H1 (cell line): ENCODE results near the gene JADE3. TPM values are rescaled to one million over a fixed set of nuclear protein-coding genes. Genes with fewer than 3 reads are reported as not detected.

Experiments
- CTCF ChIA-PET: fragments of 300-600 bp; sonication (Branson Sonifier 250); formaldehyde crosslinking; loops from one replicate; lab custom pipeline; 2021; ENCODE audit not compliant: partially characterized antibody; lab: Charles Lee
- POLR2A ChIA-PET: fragments of 300-600 bp; sonication (Branson Sonifier 250); formaldehyde crosslinking; loops from one replicate; lab custom pipeline; 2021; ENCODE audit warnings: inconsistent platforms; ENCODE audit not compliant: partially characterized antibody; lab: Charles Lee
- DNase-seq, 2 experiments: peaks; one replicate each; pipeline versions ENCODE4 v3.0.0 to v3.0.0-alpha.2; 2010 to 2022; ENCODE audit warnings: low spot score in 2 of 2, low read depth in 1 of 2, mixed read lengths in 1 of 2
- FAIRE-seq: peaks from 2 replicates; lab custom pipeline; 2011; peaks lifted over from hg19 to GRCh38; lab: Jason Lieb, UNC
- H2AFZ ChIP-seq: 2 replicates; pipeline ENCODE4 v1.8.1; 2012; ENCODE audit warnings: low read length, inconsistent platforms
- H2AK5ac ChIP-seq: 2 replicates; pipeline ENCODE4 v1.6.1; 2013; ENCODE audit warnings: low read depth, low read length
- H2BK120ac ChIP-seq: replicated peaks from 2 replicates; pipeline ENCODE3; 2013; ENCODE audit warnings: low read depth, low read length, inconsistent platforms
- H2BK12ac ChIP-seq: 2 replicates; pipeline ENCODE4 v1.6.1; 2013; ENCODE audit warnings: low read depth, low read length
- H2BK15ac ChIP-seq: 2 replicates; pipeline ENCODE4 v1.6.1; 2013; ENCODE audit warnings: low read length
- H2BK20ac ChIP-seq: 2 replicates; pipeline ENCODE4 v1.6.1; 2013; ENCODE audit warnings: low read length
- H2BK5ac ChIP-seq: 2 replicates; pipeline ENCODE4 v1.6.1; 2013; ENCODE audit warnings: low read depth, low read length
- H3K14ac ChIP-seq: 2 replicates; pipeline ENCODE4 v1.6.1; 2013; ENCODE audit warnings: inconsistent platforms; ENCODE audit not compliant: insufficient read length
- H3K18ac ChIP-seq: 2 replicates; pipeline ENCODE4 v1.6.1; 2013; ENCODE audit warnings: low read length; ENCODE audit errors: extremely low read depth
- H3K23ac ChIP-seq: 2 replicates; pipeline ENCODE4 v1.6.1; 2013; ENCODE audit warnings: inconsistent platforms; ENCODE audit not compliant: insufficient read length
- H3K23me2 ChIP-seq: 2 replicates; pipeline ENCODE4 v1.6.1; 2013; ENCODE audit warnings: low read depth, low read length
- H3K27ac ChIP-seq: 2 replicates; pipeline ENCODE4 v1.6.1; 2011; ENCODE audit warnings: low read depth, low read length, inconsistent platforms
- H3K27me3 ChIP-seq, 4 experiments: replicated peaks in 1 of 4; 1 replicate in 1 of 4; 2 replicates in 3 of 4; pipeline versions ENCODE4 v1.6.1 to v1.8.1; 2011 to 2013; ENCODE audit warnings: low read length in 3 of 4, mild to moderate bottlenecking in 3 of 4, inconsistent platforms in 2 of 4, mixed read lengths in 2 of 4, moderate library complexity in 1 of 4; ENCODE audit not compliant: control insufficient read depth in 3 of 4, insufficient read depth in 3 of 4; ENCODE audit errors: extremely low read depth in 1 of 4
- H3K36me3 ChIP-seq, 4 experiments: 2 replicates each; pipeline versions ENCODE4 v1.6.1 to v1.8.1; 2011 to 2013; ENCODE audit warnings: mild to moderate bottlenecking in 4 of 4, low read length in 3 of 4, moderate library complexity in 2 of 4, control low read depth in 1 of 4, inconsistent platforms in 1 of 4; ENCODE audit not compliant: insufficient read depth in 4 of 4, control insufficient read depth in 2 of 4
- H3K4ac ChIP-seq: replicated peaks from 2 replicates; pipeline ENCODE3; 2013; ENCODE audit warnings: low read length, low read depth, mixed read lengths, inconsistent platforms; ENCODE audit not compliant: insufficient read length
- H3K4me1 ChIP-seq, 4 experiments: replicated peaks in 1 of 4; 1 replicate in 1 of 4; 2 replicates in 3 of 4; pipeline versions ENCODE4 v1.6.1 to v1.8.1; 2011 to 2013; ENCODE audit warnings: low read length in 3 of 4, inconsistent platforms in 2 of 4, mixed read lengths in 1 of 4; ENCODE audit not compliant: insufficient read depth in 4 of 4, control insufficient read depth in 3 of 4
- H3K4me2 ChIP-seq, 2 experiments: 2 replicates each; pipeline versions ENCODE4 v1.6.1 to v1.8.1; 2011 to 2013; ENCODE audit warnings: low read depth in 2 of 2, low read length in 2 of 2, control low read depth in 1 of 2, inconsistent platforms in 1 of 2, mild to moderate bottlenecking in 1 of 2; ENCODE audit not compliant: insufficient read depth in 1 of 2
- H3K4me3 ChIP-seq, 4 experiments: fragments of 200-600, 300-600 bp in 1 of 4; sonication (generic), shearing (Covaris generic), sonication (Bioruptor Twin) in 1 of 4; 2 replicates each; pipeline versions ENCODE4 v1.5.1 to v1.8.1; 2011 to 2016; ENCODE audit warnings: low read length in 4 of 4, low read depth in 3 of 4, control low read depth in 2 of 4, inconsistent platforms in 2 of 4, mild to moderate bottlenecking in 2 of 4, mixed read lengths in 1 of 4, moderate library complexity in 1 of 4; ENCODE audit not compliant: insufficient read depth in 2 of 4; ENCODE audit errors: extremely low read depth in 1 of 4
- H3K56ac ChIP-seq: replicated peaks from 2 replicates; pipeline ENCODE3; 2013; ENCODE audit warnings: low read depth, mild to moderate bottlenecking, mixed read lengths, low read length, inconsistent platforms; ENCODE audit not compliant: insufficient read length
- H3K79me1 ChIP-seq: 2 replicates; pipeline ENCODE4 v1.6.1; 2013; ENCODE audit warnings: low read depth, low read length, control low read depth
- H3K79me2 ChIP-seq, 2 experiments: 2 replicates each; pipeline versions ENCODE4 v1.6.1 to v1.8.1; 2012 to 2013; ENCODE audit warnings: low read length in 2 of 2, mild to moderate bottlenecking in 2 of 2, inconsistent platforms in 1 of 2; ENCODE audit not compliant: insufficient read depth in 2 of 2, control insufficient read depth in 1 of 2
- H3K9ac ChIP-seq, 4 experiments: replicated peaks in 1 of 4; 1 replicate in 1 of 4; 2 replicates in 3 of 4; pipeline versions ENCODE4 v1.6.1 to v1.8.1; 2011 to 2013; ENCODE audit warnings: low read depth in 3 of 4, low read length in 3 of 4, control low read depth in 2 of 4, mild to moderate bottlenecking in 2 of 4, moderate library complexity in 2 of 4, inconsistent platforms in 1 of 4; ENCODE audit errors: extremely low read depth in 1 of 4
- H3K9me3 ChIP-seq, 2 experiments: 2 replicates each; pipeline versions ENCODE4 v1.6.1 to v1.8.1; 2012 to 2013; ENCODE audit warnings: mild to moderate bottlenecking in 2 of 2, moderate library complexity in 2 of 2, control low read depth in 1 of 2, inconsistent platforms in 1 of 2, low read depth in 1 of 2, low read length in 1 of 2, mixed read lengths in 1 of 2; ENCODE audit not compliant: insufficient read depth in 2 of 2
- H4K20me1 ChIP-seq, 2 experiments: replicated peaks in 1 of 2; 2 replicates each; pipeline versions ENCODE3 to v1.8.1; 2011 to 2013; ENCODE audit warnings: inconsistent platforms in 2 of 2, low read length in 2 of 2, mild to moderate bottlenecking in 1 of 2; ENCODE audit not compliant: insufficient read depth in 2 of 2, control insufficient read depth in 1 of 2
- H4K5ac ChIP-seq: 2 replicates; pipeline ENCODE4 v1.6.1; 2013; ENCODE audit warnings: low read length, low read depth, mixed read lengths, inconsistent platforms; ENCODE audit not compliant: insufficient read length
- H4K8ac ChIP-seq: 2 replicates; pipeline ENCODE4 v1.8.0; 2013; ENCODE audit warnings: mild to moderate bottlenecking, moderate library complexity, low read length, inconsistent platforms; ENCODE audit not compliant: insufficient read depth; ENCODE audit errors: extremely low read depth
- H4K91ac ChIP-seq: replicated peaks from 2 replicates; pipeline ENCODE3; 2013; ENCODE audit warnings: low read length, mixed read lengths, inconsistent platforms; ENCODE audit not compliant: insufficient read length
- CHD1 ChIP-seq: IDR thresholded peaks from 2 replicates; pipeline ENCODE4 v1.6.1; 2012; ENCODE audit warnings: low read depth, low read length, improper control_type of control experiment
- SIRT6 ChIP-seq: IDR thresholded peaks from one replicate; pipeline ENCODE4 v1.7.1; 2012; ENCODE audit warnings: low read length, inconsistent platforms
- SP1 ChIP-seq: IDR thresholded peaks from 2 replicates; pipeline ENCODE4 v1.6.1; 2011; ENCODE audit warnings: low read depth, low read length
- SRF ChIP-seq: IDR thresholded peaks from 2 replicates; pipeline ENCODE4 v1.6.1; 2011; ENCODE audit warnings: mild to moderate bottlenecking, low read depth, low read length, moderate library complexity
- polyA plus RNA-seq, 7 experiments: library from polyadenylated mRNA; depleted of rRNA in 3 of 7; stranded (reverse) in 5 of 7; unstranded in 2 of 7; fragments of >200 nt in 5 of 7; fragments of 200-250 nt in 2 of 7; gene quantifications; 1 replicate in 5 of 7; 2 replicates in 1 of 7; 4 replicates in 1 of 7; pipeline versions ENCODE4 v1.2.1 to v1.2.3, GENCODE V29; 2011 to 2013; ENCODE audit warnings: missing spikeins in 2 of 7, mixed read lengths in 2 of 7
- total RNA-seq: library from RNA; stranded (reverse); fragmentation: NEBNext Ultra II Directional; extraction: Animal tissue kit (Norgen Biotek cat#: 25700); gene quantifications from 2 replicates; pipeline ENCODE4 v1.2.1, GENCODE V29; 2021

JADE3 gene
- total and polyA plus RNA-seq, 2 of the 8 experiments (the other 6 are each of a cell fraction or from before 2014, with no cell fraction given) = 6.9 to 21.5 TPM

DNA sequence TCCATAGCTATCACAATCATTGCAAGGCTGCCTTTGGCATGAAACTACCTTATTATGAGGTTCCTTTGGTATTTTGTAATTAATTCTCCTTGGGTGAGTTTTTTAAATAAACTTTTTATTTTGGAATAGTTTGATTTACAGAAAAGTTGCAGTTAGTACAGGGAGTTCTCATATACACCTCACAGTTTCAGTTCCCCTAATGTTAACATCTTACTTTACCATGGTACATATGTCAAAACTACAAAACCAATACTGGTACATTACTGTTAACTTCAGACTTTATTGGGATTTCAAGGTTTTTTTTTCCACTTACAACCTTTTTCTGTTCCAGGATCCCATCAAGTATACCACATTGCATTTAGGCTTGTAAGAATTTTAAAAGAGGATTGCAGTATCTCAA, 114.0 kb downstream of the JADE3 start:
- no peak overlapping the region for H2AK5ac ChIP-seq
- H4K8ac ChIP-seq = no peak overlapping the region
- no peaks in the 10 kb centered on the region for H4K20me1 ChIP-seq
- H3K27ac ChIP-seq = no peak overlapping the region
- no peak overlapping the region for H3K23ac ChIP-seq
- no peak overlapping the region for H4K5ac ChIP-seq
- ChIA-PET POLR2A (no interaction called here), CTCF (no interaction called here)
- no peak overlapping the region for H2BK20ac ChIP-seq
- no peak overlapping the region for H2BK5ac ChIP-seq
- H3K27me3 ChIP-seq = no peaks in the 10 kb centered on the region
- no peak overlapping the region for H3K4me2 ChIP-seq
- H3K4ac ChIP-seq = no peak overlapping the region
- H3K36me3 ChIP-seq = peaks cover 0 to 4% (median 1%) of the 10 kb centered on the region in 4 experiments; a peak in 4 of 8 replicates
- no peak overlapping the region for H2BK120ac ChIP-seq
- H3K9me3 ChIP-seq = no peaks in the 10 kb centered on the region
- no peak overlapping the region for H3K9ac ChIP-seq
- H3K56ac ChIP-seq = no peak overlapping the region
- H2BK12ac ChIP-seq = no peak overlapping the region
- H3K14ac ChIP-seq = no peak overlapping the region
- no peaks in the 10 kb centered on the region for H3K23me2 ChIP-seq
- H3K79me1 ChIP-seq = no peaks in the 10 kb centered on the region
- H3K18ac ChIP-seq = no peak overlapping the region
- H3K79me2 ChIP-seq = no peaks in the 10 kb centered on the region
- no peaks in the 10 kb centered on the region for H3K4me1 ChIP-seq
- TF ChIP-seq SP1 (no peak), SIRT6 (no peak), SRF (no peak), CHD1 (no peak)
- no peak overlapping the region for H2AFZ ChIP-seq
- no peak for FAIRE-seq
- no peak overlapping the region for H3K4me3 ChIP-seq
- no peak for DNase-seq
- no peak overlapping the region for H2BK15ac ChIP-seq
- H4K91ac ChIP-seq = no peak overlapping the region
